H1 (cell line): ENCODE data around the gene NEURL1B. TPM values are rescaled to one million over a fixed set of nuclear protein-coding genes. Genes with fewer than 3 reads are reported as not detected.

Experiments used
- CTCF ChIA-PET: fragments of 300-600 bp; sonication (Branson Sonifier 250); formaldehyde crosslinking; loops from one replicate; lab custom pipeline; 2021; ENCODE audit not compliant: partially characterized antibody; lab: Charles Lee
- POLR2A ChIA-PET: fragments of 300-600 bp; sonication (Branson Sonifier 250); formaldehyde crosslinking; loops from one replicate; lab custom pipeline; 2021; ENCODE audit warnings: inconsistent platforms; ENCODE audit not compliant: partially characterized antibody; lab: Charles Lee
- DNase-seq, 2 experiments: peaks; one replicate each; pipeline versions ENCODE4 v3.0.0 to v3.0.0-alpha.2; 2010 to 2022; ENCODE audit warnings: low spot score in 2 of 2, low read depth in 1 of 2, mixed read lengths in 1 of 2
- FAIRE-seq: peaks from 2 replicates; lab custom pipeline; 2011; peaks lifted over from hg19 to GRCh38; lab: Jason Lieb, UNC
- H2AFZ ChIP-seq: 2 replicates; pipeline ENCODE4 v1.8.1; 2012; ENCODE audit warnings: low read length, inconsistent platforms
- H2AK5ac ChIP-seq: 2 replicates; pipeline ENCODE4 v1.6.1; 2013; ENCODE audit warnings: low read depth, low read length
- H2BK120ac ChIP-seq: replicated peaks from 2 replicates; pipeline ENCODE3; 2013; ENCODE audit warnings: low read depth, low read length, inconsistent platforms
- H2BK12ac ChIP-seq: 2 replicates; pipeline ENCODE4 v1.6.1; 2013; ENCODE audit warnings: low read depth, low read length
- H2BK15ac ChIP-seq: 2 replicates; pipeline ENCODE4 v1.6.1; 2013; ENCODE audit warnings: low read length
- H2BK20ac ChIP-seq: 2 replicates; pipeline ENCODE4 v1.6.1; 2013; ENCODE audit warnings: low read length
- H2BK5ac ChIP-seq: 2 replicates; pipeline ENCODE4 v1.6.1; 2013; ENCODE audit warnings: low read depth, low read length
- H3K14ac ChIP-seq: 2 replicates; pipeline ENCODE4 v1.6.1; 2013; ENCODE audit warnings: inconsistent platforms; ENCODE audit not compliant: insufficient read length
- H3K18ac ChIP-seq: 2 replicates; pipeline ENCODE4 v1.6.1; 2013; ENCODE audit warnings: low read length; ENCODE audit errors: extremely low read depth
- H3K23ac ChIP-seq: 2 replicates; pipeline ENCODE4 v1.6.1; 2013; ENCODE audit warnings: inconsistent platforms; ENCODE audit not compliant: insufficient read length
- H3K23me2 ChIP-seq: 2 replicates; pipeline ENCODE4 v1.6.1; 2013; ENCODE audit warnings: low read depth, low read length
- H3K27ac ChIP-seq: 2 replicates; pipeline ENCODE4 v1.6.1; 2011; ENCODE audit warnings: low read depth, low read length, inconsistent platforms
- H3K27me3 ChIP-seq, 4 experiments: replicated peaks in 1 of 4; 1 replicate in 1 of 4; 2 replicates in 3 of 4; pipeline versions ENCODE4 v1.6.1 to v1.8.1; 2011 to 2013; ENCODE audit warnings: low read length in 3 of 4, mild to moderate bottlenecking in 3 of 4, inconsistent platforms in 2 of 4, mixed read lengths in 2 of 4, moderate library complexity in 1 of 4; ENCODE audit not compliant: control insufficient read depth in 3 of 4, insufficient read depth in 3 of 4; ENCODE audit errors: extremely low read depth in 1 of 4
- H3K36me3 ChIP-seq, 4 experiments: 2 replicates each; pipeline versions ENCODE4 v1.6.1 to v1.8.1; 2011 to 2013; ENCODE audit warnings: mild to moderate bottlenecking in 4 of 4, low read length in 3 of 4, moderate library complexity in 2 of 4, control low read depth in 1 of 4, inconsistent platforms in 1 of 4; ENCODE audit not compliant: insufficient read depth in 4 of 4, control insufficient read depth in 2 of 4
- H3K4ac ChIP-seq: replicated peaks from 2 replicates; pipeline ENCODE3; 2013; ENCODE audit warnings: low read length, low read depth, mixed read lengths, inconsistent platforms; ENCODE audit not compliant: insufficient read length
- H3K4me1 ChIP-seq, 4 experiments: replicated peaks in 1 of 4; 1 replicate in 1 of 4; 2 replicates in 3 of 4; pipeline versions ENCODE4 v1.6.1 to v1.8.1; 2011 to 2013; ENCODE audit warnings: low read length in 3 of 4, inconsistent platforms in 2 of 4, mixed read lengths in 1 of 4; ENCODE audit not compliant: insufficient read depth in 4 of 4, control insufficient read depth in 3 of 4
- H3K4me2 ChIP-seq, 2 experiments: 2 replicates each; pipeline versions ENCODE4 v1.6.1 to v1.8.1; 2011 to 2013; ENCODE audit warnings: low read depth in 2 of 2, low read length in 2 of 2, control low read depth in 1 of 2, inconsistent platforms in 1 of 2, mild to moderate bottlenecking in 1 of 2; ENCODE audit not compliant: insufficient read depth in 1 of 2
- H3K4me3 ChIP-seq, 4 experiments: fragments of 200-600, 300-600 bp in 1 of 4; sonication (generic), shearing (Covaris generic), sonication (Bioruptor Twin) in 1 of 4; 2 replicates each; pipeline versions ENCODE4 v1.5.1 to v1.8.1; 2011 to 2016; ENCODE audit warnings: low read length in 4 of 4, low read depth in 3 of 4, control low read depth in 2 of 4, inconsistent platforms in 2 of 4, mild to moderate bottlenecking in 2 of 4, mixed read lengths in 1 of 4, moderate library complexity in 1 of 4; ENCODE audit not compliant: insufficient read depth in 2 of 4; ENCODE audit errors: extremely low read depth in 1 of 4
- H3K56ac ChIP-seq: replicated peaks from 2 replicates; pipeline ENCODE3; 2013; ENCODE audit warnings: low read depth, mild to moderate bottlenecking, mixed read lengths, low read length, inconsistent platforms; ENCODE audit not compliant: insufficient read length
- H3K79me1 ChIP-seq: 2 replicates; pipeline ENCODE4 v1.6.1; 2013; ENCODE audit warnings: low read depth, low read length, control low read depth
- H3K79me2 ChIP-seq, 2 experiments: 2 replicates each; pipeline versions ENCODE4 v1.6.1 to v1.8.1; 2012 to 2013; ENCODE audit warnings: low read length in 2 of 2, mild to moderate bottlenecking in 2 of 2, inconsistent platforms in 1 of 2; ENCODE audit not compliant: insufficient read depth in 2 of 2, control insufficient read depth in 1 of 2
- H3K9ac ChIP-seq, 4 experiments: replicated peaks in 1 of 4; 1 replicate in 1 of 4; 2 replicates in 3 of 4; pipeline versions ENCODE4 v1.6.1 to v1.8.1; 2011 to 2013; ENCODE audit warnings: low read depth in 3 of 4, low read length in 3 of 4, control low read depth in 2 of 4, mild to moderate bottlenecking in 2 of 4, moderate library complexity in 2 of 4, inconsistent platforms in 1 of 4; ENCODE audit errors: extremely low read depth in 1 of 4
- H3K9me3 ChIP-seq, 2 experiments: 2 replicates each; pipeline versions ENCODE4 v1.6.1 to v1.8.1; 2012 to 2013; ENCODE audit warnings: mild to moderate bottlenecking in 2 of 2, moderate library complexity in 2 of 2, control low read depth in 1 of 2, inconsistent platforms in 1 of 2, low read depth in 1 of 2, low read length in 1 of 2, mixed read lengths in 1 of 2; ENCODE audit not compliant: insufficient read depth in 2 of 2
- H4K20me1 ChIP-seq, 2 experiments: replicated peaks in 1 of 2; 2 replicates each; pipeline versions ENCODE3 to v1.8.1; 2011 to 2013; ENCODE audit warnings: inconsistent platforms in 2 of 2, low read length in 2 of 2, mild to moderate bottlenecking in 1 of 2; ENCODE audit not compliant: insufficient read depth in 2 of 2, control insufficient read depth in 1 of 2
- H4K5ac ChIP-seq: 2 replicates; pipeline ENCODE4 v1.6.1; 2013; ENCODE audit warnings: low read length, low read depth, mixed read lengths, inconsistent platforms; ENCODE audit not compliant: insufficient read length
- H4K8ac ChIP-seq: 2 replicates; pipeline ENCODE4 v1.8.0; 2013; ENCODE audit warnings: mild to moderate bottlenecking, moderate library complexity, low read length, inconsistent platforms; ENCODE audit not compliant: insufficient read depth; ENCODE audit errors: extremely low read depth
- H4K91ac ChIP-seq: replicated peaks from 2 replicates; pipeline ENCODE3; 2013; ENCODE audit warnings: low read length, mixed read lengths, inconsistent platforms; ENCODE audit not compliant: insufficient read length
- CHD2 ChIP-seq: IDR thresholded peaks from 2 replicates; pipeline ENCODE4 v1.6.1; 2012; ENCODE audit warnings: low read length, improper control_type of control experiment
- NANOG ChIP-seq: IDR thresholded peaks from 2 replicates; pipeline ENCODE4 v1.6.1; 2011; ENCODE audit warnings: low read length, low read depth, mild to moderate bottlenecking, inconsistent platforms; ENCODE audit not compliant: insufficient read depth, poor library complexity, severe bottlenecking
- SP4 ChIP-seq: IDR thresholded peaks from 2 replicates; pipeline ENCODE4 v1.6.1; 2012; ENCODE audit warnings: low read length, inconsistent platforms
- SRF ChIP-seq: IDR thresholded peaks from 2 replicates; pipeline ENCODE4 v1.6.1; 2011; ENCODE audit warnings: mild to moderate bottlenecking, low read depth, low read length, moderate library complexity
- TBP ChIP-seq: IDR thresholded peaks from 2 replicates; pipeline ENCODE4 v1.6.1; 2011; ENCODE audit warnings: low read depth, low read length, improper control_type of control experiment
- TEAD4 ChIP-seq: IDR thresholded peaks from 2 replicates; pipeline ENCODE4 v1.6.1; 2012; ENCODE audit warnings: low read depth, low read length, inconsistent platforms, mixed read lengths
- ZNF274 ChIP-seq: IDR thresholded peaks from 2 replicates; pipeline ENCODE4 v1.7.0; 2012; ENCODE audit warnings: low read length, borderline replicate concordance; ENCODE audit errors: extremely low read depth
- WGBS, 2 experiments: shearing (Covaris generic) in 1 of 2; methylation state at CpG; one replicate each; pipeline versions ENCODE4 v1.1.6 to v1.1.7; 2013 to 2015; ENCODE audit warnings: low lambda C conversion rate in 2 of 2, mixed read lengths in 2 of 2, inconsistent platforms in 1 of 2, low coverage in 1 of 2, missing lambda C conversion rate in 1 of 2; ENCODE audit not compliant: insufficient replicate concordance in 2 of 2, insufficient coverage in 1 of 2, insufficient read length in 1 of 2; ENCODE audit errors: extremely low coverage in 1 of 2, missing lambda C conversion rate in 1 of 2; 5-methylcytosine and 5-hydroxymethylcytosine counted together
- polyA plus RNA-seq, 7 experiments: library from polyadenylated mRNA; depleted of rRNA in 3 of 7; stranded (reverse) in 5 of 7; unstranded in 2 of 7; fragments of >200 nt in 5 of 7; fragments of 200-250 nt in 2 of 7; gene quantifications; 1 replicate in 5 of 7; 2 replicates in 1 of 7; 4 replicates in 1 of 7; pipeline versions ENCODE4 v1.2.1 to v1.2.3, GENCODE V29; 2011 to 2013; ENCODE audit warnings: missing spikeins in 2 of 7, mixed read lengths in 2 of 7
- total RNA-seq: library from RNA; stranded (reverse); fragmentation: NEBNext Ultra II Directional; extraction: Animal tissue kit (Norgen Biotek cat#: 25700); gene quantifications from 2 replicates; pipeline ENCODE4 v1.2.1, GENCODE V29; 2021
- TF ChIP-seq, protein P1 (sequence below): IDR thresholded peaks from 2 replicates; pipeline ENCODE4 v1.6.1; 2011; ENCODE audit warnings: low read depth, mild to moderate bottlenecking, low read length; ENCODE audit not compliant: insufficient read depth

Gene NEURL1B
- total and polyA plus RNA-seq, 2 of the 8 experiments (the other 6 are each of a cell fraction or from before 2014, with no cell fraction given) = 3.3 to 6.1 TPM

DNA sequence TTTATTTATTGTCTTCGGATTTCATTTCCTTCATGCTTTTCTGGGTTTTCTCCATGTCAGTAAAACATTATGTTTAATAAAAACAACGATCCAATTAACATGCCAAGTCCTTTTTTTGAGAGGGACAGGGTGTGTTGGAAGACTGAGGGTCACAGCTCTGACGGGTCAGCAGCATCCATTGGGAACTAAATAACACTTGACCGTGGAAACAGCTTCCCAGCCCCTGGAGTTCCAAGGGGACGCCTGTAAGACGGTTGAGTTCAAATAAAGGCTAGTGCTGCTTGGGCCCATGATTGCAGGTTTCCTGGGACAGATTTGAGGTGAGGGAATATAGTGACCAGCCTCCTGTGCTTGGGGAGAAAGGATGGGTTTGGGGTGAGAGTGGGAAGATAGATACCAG, 30.4 kb upstream of the NEURL1B start:
- no peak overlapping the region for H3K23ac ChIP-seq
- no peak overlapping the region for H3K9ac ChIP-seq
- no peaks in the 10 kb centered on the region for H4K20me1 ChIP-seq
- no peak overlapping the region for H3K14ac ChIP-seq
- no peak overlapping the region for H4K91ac ChIP-seq
- H3K9me3 ChIP-seq = no peaks in the 10 kb centered on the region
- FAIRE-seq (no peak), DNase-seq (no peak)
- POLR2A ChIA-PET = no interaction called here
- WGBS, 2 experiments = 88% methylated on average over 6 of the region's 6 CpGs; no CpG with 5 or more reads in 1 of the 2 experiments
- TF ChIP-seq ZNF274 (no peak), NANOG (no peak), CHD2 (no peak), TBP (no peak), SP4 (no peak), TEAD4 (no peak), SRF (no peak)
- TF ChIP-seq, protein P1, sequence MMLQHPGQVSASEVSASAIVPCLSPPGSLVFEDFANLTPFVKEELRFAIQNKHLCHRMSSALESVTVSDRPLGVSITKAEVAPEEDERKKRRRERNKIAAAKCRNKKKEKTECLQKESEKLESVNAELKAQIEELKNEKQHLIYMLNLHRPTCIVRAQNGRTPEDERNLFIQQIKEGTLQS = no peak
- no peak overlapping the region for H2BK5ac ChIP-seq
- no peaks in the 10 kb centered on the region for H3K79me1 ChIP-seq
- H4K5ac ChIP-seq = no peak overlapping the region
- H3K23me2 ChIP-seq = no peaks in the 10 kb centered on the region; the same call in 1 of the 2 replicates
- no peak overlapping the region for H3K4ac ChIP-seq
- H3K27ac ChIP-seq = no peak overlapping the region
- no peak overlapping the region for H3K56ac ChIP-seq
- H3K36me3 ChIP-seq = no peaks in the 10 kb centered on the region
- no peak overlapping the region for H2BK120ac ChIP-seq
- CTCF ChIA-PET = interaction anchor here (0.7 to 1.2 kb wide), 2 partner anchors 56 to 106 kb away, joined by 3 read pairs; no protein-coding TSS in a partner anchor
- no peak overlapping the region for H2AK5ac ChIP-seq
- H2AFZ ChIP-seq = no peak overlapping the region
- H3K79me2 ChIP-seq = no peaks in the 10 kb centered on the region
- no peak overlapping the region for H3K4me3 ChIP-seq
- no peak overlapping the region for H3K18ac ChIP-seq
- peaks cover 0 to 2% (median 0%) of the 10 kb centered on the region in 4 experiments; a peak in 1 of 7 replicates for H3K4me1 ChIP-seq
- no peaks in the 10 kb centered on the region for H3K27me3 ChIP-seq
- no peak overlapping the region for H2BK15ac ChIP-seq
- no peak overlapping the region for H2BK12ac ChIP-seq
- H4K8ac ChIP-seq = no peak overlapping the region
- H2BK20ac ChIP-seq = no peak overlapping the region
- no peak overlapping the region for H3K4me2 ChIP-seq
